H9 (cell line): ENCODE measurements around the gene ADA. TPM values are rescaled to one million over a fixed set of nuclear protein-coding genes. Genes with fewer than 3 reads are reported as not detected.

Source experiments
- DNase-seq: peaks from one replicate; pipeline ENCODE4 v3.0.0-alpha.2; 2017
- H2AFZ ChIP-seq: one replicate; pipeline ENCODE4 v1.6.1; 2013; ENCODE audit warnings: mild to moderate bottlenecking, low read length, control low read depth, moderate library complexity
- H2AK5ac ChIP-seq: 2 replicates; pipeline ENCODE4 v1.6.1; 2013; ENCODE audit warnings: low read length, control low read depth, mixed read lengths; ENCODE audit not compliant: insufficient read length
- H2BK120ac ChIP-seq: one replicate; pipeline ENCODE4 v1.6.1; 2013; ENCODE audit warnings: low read depth, mild to moderate bottlenecking, low read length, control low read depth, inconsistent platforms; ENCODE audit not compliant: poor library complexity, severe bottlenecking
- H2BK12ac ChIP-seq: 2 replicates; pipeline ENCODE4 v1.6.1; 2013; ENCODE audit warnings: low read length, control low read depth, mixed read lengths, low read depth; ENCODE audit not compliant: insufficient read length
- H2BK15ac ChIP-seq: 2 replicates; pipeline ENCODE4 v1.6.1; 2013; ENCODE audit warnings: low read depth, low read length, control low read depth
- H2BK20ac ChIP-seq: one replicate; pipeline ENCODE4 v1.6.1; 2013; ENCODE audit warnings: low read depth, mild to moderate bottlenecking, low read length, control low read depth, inconsistent platforms; ENCODE audit not compliant: poor library complexity, severe bottlenecking
- H2BK5ac ChIP-seq: 2 replicates; pipeline ENCODE4 v1.6.1; 2013; ENCODE audit warnings: low read length, control low read depth, mixed read lengths; ENCODE audit not compliant: insufficient read length
- H3K14ac ChIP-seq: 2 replicates; pipeline ENCODE4 v1.6.1; 2013; ENCODE audit warnings: low read length, control low read depth; ENCODE audit not compliant: insufficient read depth
- H3K18ac ChIP-seq: 2 replicates; pipeline ENCODE4 v1.6.1; 2013; ENCODE audit warnings: low read depth, mild to moderate bottlenecking, mixed read lengths, low read length, control low read depth; ENCODE audit not compliant: insufficient read length
- H3K23ac ChIP-seq: 2 replicates; pipeline ENCODE4 v1.6.1; 2013; ENCODE audit warnings: low read length, control low read depth, mixed read lengths, low read depth; ENCODE audit not compliant: insufficient read length
- H3K23me2 ChIP-seq: 2 replicates; pipeline ENCODE4 v1.6.1; 2013; ENCODE audit warnings: low read depth, mild to moderate bottlenecking, mixed read lengths, low read length, control low read depth; ENCODE audit not compliant: insufficient read length, poor library complexity, severe bottlenecking
- H3K27ac ChIP-seq: 2 replicates; pipeline ENCODE4 v1.5.1; 2013; ENCODE audit warnings: low read length, control low read depth, mixed read lengths, low read depth; ENCODE audit not compliant: insufficient read length
- H3K27me3 ChIP-seq: 2 replicates; pipeline ENCODE4 v1.6.1; 2013; ENCODE audit warnings: low read length, control low read depth, inconsistent platforms; ENCODE audit not compliant: insufficient read depth
- H3K4ac ChIP-seq: 2 replicates; pipeline ENCODE4 v1.6.1; 2013; ENCODE audit warnings: low read depth, mild to moderate bottlenecking, control low read depth, inconsistent platforms, low read length, moderate library complexity
- H3K4me1 ChIP-seq: 2 replicates; pipeline ENCODE4 v1.6.1; 2013; ENCODE audit warnings: low read length, control low read depth, inconsistent platforms; ENCODE audit not compliant: insufficient read depth
- H3K4me2 ChIP-seq: 2 replicates; pipeline ENCODE4 v1.6.1; 2013; ENCODE audit warnings: low read length, control low read depth, mixed read lengths; ENCODE audit not compliant: insufficient read length, insufficient read depth
- H3K56ac ChIP-seq: 2 replicates; pipeline ENCODE4 v1.6.1; 2013; ENCODE audit warnings: low read depth, mild to moderate bottlenecking, mixed read lengths, low read length, control low read depth; ENCODE audit not compliant: insufficient read length
- H3K79me1 ChIP-seq: 2 replicates; pipeline ENCODE4 v1.6.1; 2013; ENCODE audit warnings: low read depth, mild to moderate bottlenecking, moderate library complexity, low read length, control low read depth, inconsistent platforms; ENCODE audit not compliant: insufficient read depth, poor library complexity, severe bottlenecking
- H3K79me2 ChIP-seq: 2 replicates; pipeline ENCODE4 v1.6.1; 2013; ENCODE audit warnings: low read length, control low read depth, inconsistent platforms; ENCODE audit not compliant: insufficient read depth
- H3K9ac ChIP-seq: 2 replicates; pipeline ENCODE4 v1.6.1; 2013; ENCODE audit warnings: low read length, control low read depth, mixed read lengths; ENCODE audit not compliant: insufficient read length; ENCODE audit errors: extremely low read depth
- H3K9me3 ChIP-seq: one replicate; pipeline ENCODE4 v1.6.1; 2013; ENCODE audit warnings: low read depth, low read length, inconsistent platforms; ENCODE audit not compliant: control insufficient read depth
- H3T11ph ChIP-seq: one replicate; pipeline ENCODE4 v1.6.1; 2013; ENCODE audit warnings: mild to moderate bottlenecking, low read length, control low read depth, inconsistent platforms
- H4K20me1 ChIP-seq: one replicate; pipeline ENCODE4 v1.6.1; 2013; ENCODE audit not compliant: control insufficient read depth, insufficient read length, insufficient read depth
- H4K5ac ChIP-seq: 2 replicates; pipeline ENCODE4 v1.6.1; 2013; ENCODE audit warnings: low read depth, mild to moderate bottlenecking, mixed read lengths, low read length, control low read depth; ENCODE audit not compliant: insufficient read length
- H4K8ac ChIP-seq: replicated peaks from 2 replicates; pipeline ENCODE4 v1.6.1; 2013; ENCODE audit warnings: low read length, control low read depth, mixed read lengths, low read depth; ENCODE audit not compliant: insufficient read length
- H4K91ac ChIP-seq: 2 replicates; pipeline ENCODE4 v1.6.1; 2013; ENCODE audit warnings: low read depth, mild to moderate bottlenecking, moderate library complexity, mixed read lengths, low read length, control low read depth; ENCODE audit not compliant: insufficient read length
- H3K27ac Mint-ChIP-seq, 3 experiments: 2 replicates in 2 of 3; 3 replicates in 1 of 3; pipeline ENCODE4 v1.8.0; 2020 to 2021; ENCODE audit warnings: mixed read lengths in 3 of 3, mild to moderate bottlenecking in 1 of 3, moderate library complexity in 1 of 3
- H3K27me3 Mint-ChIP-seq: 2 replicates; pipeline ENCODE4 v1.8.0; 2021; ENCODE audit warnings: low read depth, mild to moderate bottlenecking, moderate library complexity, mixed read lengths
- H3K36me3 Mint-ChIP-seq, 3 experiments: 2 replicates in 2 of 3; 3 replicates in 1 of 3; pipeline ENCODE4 v1.8.0; 2020 to 2021; ENCODE audit warnings: low read depth in 3 of 3, mixed read lengths in 3 of 3; ENCODE audit not compliant: insufficient read depth in 1 of 3
- H3K4me1 Mint-ChIP-seq, 2 experiments: 2 replicates each; pipeline ENCODE4 v1.8.0; 2020; ENCODE audit warnings: mixed read lengths in 2 of 2
- H3K4me3 Mint-ChIP-seq, 2 experiments: 2 replicates in 1 of 2; 3 replicates in 1 of 2; pipeline ENCODE4 v1.8.0; 2020 to 2021; ENCODE audit warnings: mild to moderate bottlenecking in 2 of 2, mixed read lengths in 2 of 2, moderate library complexity in 1 of 2
- H3K9me3 Mint-ChIP-seq, 2 experiments: 2 replicates in 1 of 2; 3 replicates in 1 of 2; pipeline ENCODE4 v1.8.0; 2020; ENCODE audit warnings: mild to moderate bottlenecking in 2 of 2, mixed read lengths in 2 of 2, moderate library complexity in 1 of 2
- CTCF ChIP-seq: fragments of 200-600 bp; sonication (generic); conservative IDR thresholded peaks from 3 replicates; pipeline ENCODE4 v1.8.0; 2021; ENCODE audit warnings: antibody characterized with exemption, mild to moderate bottlenecking
- WGBS: extraction: QIAGEN DNeasy Blood & Tissue Kit; methylation state at CpG from one replicate; pipeline ENCODE4 v1.1.7; 2013; ENCODE audit warnings: missing lambda C conversion rate, low lambda C conversion rate, mixed read lengths; ENCODE audit not compliant: insufficient read length; ENCODE audit errors: extremely low coverage; 5-methylcytosine and 5-hydroxymethylcytosine counted together
- total RNA-seq: library from RNA; stranded (reverse); gene quantifications from 2 replicates; pipeline ENCODE4 v1.2.1, GENCODE V29; 2021

Gene ADA
- total RNA-seq, 1 experiment from 2014 or later, result 22.0 TPM

GRCh38 chr20:44601801-44602204, 49.7 kb downstream of the ADA start:
- H3K4me3 Mint-ChIP-seq, result no peak overlapping the region
- Histone ChIP-seq H3K79me2 (no peaks in the 10 kb centered on the region), H3K4ac (no peak overlapping the region), H3K23ac (no peak overlapping the region), H3K9ac (no peak overlapping the region), H4K5ac (no peak overlapping the region), H2AK5ac (no peak overlapping the region), H3K4me2 (no peak overlapping the region), H4K8ac (no peak overlapping the region), H3K18ac (no peak overlapping the region), H3K23me2 (no peaks in the 10 kb centered on the region), H3T11ph (no peak overlapping the region), H2AFZ (no peak overlapping the region), H4K20me1 (no peaks in the 10 kb centered on the region), H3K4me1 (peaks cover 8% of the 10 kb centered on the region; the same call in 1 of the 2 replicates), H2BK120ac (no peak overlapping the region), H3K27ac (no peak overlapping the region), H2BK15ac (no peak overlapping the region), H2BK12ac (no peak overlapping the region), H2BK20ac (no peak overlapping the region), H4K91ac (no peak overlapping the region), H3K9me3 (no peaks in the 10 kb centered on the region), H3K56ac (no peak overlapping the region), H3K27me3 (no peaks in the 10 kb centered on the region), H3K14ac (no peak overlapping the region), H3K79me1 (no peaks in the 10 kb centered on the region), H2BK5ac (no peak overlapping the region)
- no peak for TF ChIP-seq CTCF
- H3K27ac Mint-ChIP-seq, result no peak overlapping the region; a peak in 1 of 7 replicates
- no peaks in the 10 kb centered on the region for H3K27me3 Mint-ChIP-seq
- H3K4me1 Mint-ChIP-seq, result peaks cover 20 to 26% of the 10 kb centered on the region in 2 experiments
- H3K36me3 Mint-ChIP-seq, result no peaks in the 10 kb centered on the region
- H3K9me3 Mint-ChIP-seq, result peaks cover 0 to 3% of the 10 kb centered on the region in 2 experiments; a peak in 3 of 5 replicates
- no peak for DNase-seq
- WGBS, result no CpG with 5 or more reads among the region's 1 CpG
